ENCODE results near the gene BTBD8. TPM values are rescaled to one million over a fixed set of nuclear protein-coding genes. Genes with fewer than 3 reads are reported as not detected.

Gene BTBD8
- total and polyA plus RNA-seq, 5 donors from 2014 or later, result 0.65 to 1.9 (median 0.77) TPM; not detected in 1

DNA sequence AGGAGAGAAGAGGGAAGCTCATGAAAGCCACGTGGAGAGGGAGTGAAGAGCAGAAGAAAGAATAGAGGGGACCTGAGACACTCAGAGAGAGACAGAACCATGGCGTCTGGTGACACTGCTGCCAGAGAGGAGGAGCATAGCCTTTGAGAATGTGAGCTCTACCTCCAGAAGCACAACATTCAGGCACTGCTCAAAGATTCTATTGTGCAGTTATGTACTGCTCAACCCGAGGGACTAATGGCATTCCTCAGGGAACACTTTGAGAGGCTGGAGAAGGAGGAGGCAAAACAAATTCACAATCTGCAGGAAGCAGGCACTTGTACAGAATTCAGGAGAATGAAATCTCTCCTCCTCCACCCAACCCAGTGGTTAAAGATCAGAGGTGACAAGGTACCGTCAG lies 45.1 kb downstream of the BTBD8 start:
- Mint-ChIP-seq H3K36me3 (peaks cover 3% of the 10 kb centered on the region), H3K27ac (no peak overlapping the region), H3K4me3 (peak overlapping the region in 1 of 4 donors; percentile 12), H3K4me1 (peaks cover 3 to 17% (median 10%) of the 10 kb centered on the region in 4 donors), H3K27me3 (no peaks in the 10 kb centered on the region), H3K9me3 (peaks cover 0 to 5% (median 0%) of the 10 kb centered on the region in 7 donors)
- ATAC-seq (ENCODE audit: low read depth in 2 of 2) (no peak), DNase-seq (no peak)
- H3K4me3 ChIP-seq (ENCODE audit: low read depth, low read length), result no peak overlapping the region
- H3K9me3 ChIP-seq (ENCODE audit: control insufficient read depth in 2 of 2, low read length in 2 of 2), result no peaks in the 10 kb centered on the region
- no peaks in the 10 kb centered on the region for H3K36me3 ChIP-seq (ENCODE audit: control insufficient read depth, insufficient read depth, low read length)
- H3K27me3 ChIP-seq (ENCODE audit: control insufficient read depth, insufficient read depth, low read length), result no peaks in the 10 kb centered on the region
- H3K4me1 ChIP-seq (ENCODE audit: control insufficient read depth, insufficient read depth, low read length, poor library complexity, severe bottlenecking), result no peaks in the 10 kb centered on the region
- H3K27ac ChIP-seq (ENCODE audit: insufficient read depth, low read length, poor library complexity, severe bottlenecking), result no peak overlapping the region

DNA sequence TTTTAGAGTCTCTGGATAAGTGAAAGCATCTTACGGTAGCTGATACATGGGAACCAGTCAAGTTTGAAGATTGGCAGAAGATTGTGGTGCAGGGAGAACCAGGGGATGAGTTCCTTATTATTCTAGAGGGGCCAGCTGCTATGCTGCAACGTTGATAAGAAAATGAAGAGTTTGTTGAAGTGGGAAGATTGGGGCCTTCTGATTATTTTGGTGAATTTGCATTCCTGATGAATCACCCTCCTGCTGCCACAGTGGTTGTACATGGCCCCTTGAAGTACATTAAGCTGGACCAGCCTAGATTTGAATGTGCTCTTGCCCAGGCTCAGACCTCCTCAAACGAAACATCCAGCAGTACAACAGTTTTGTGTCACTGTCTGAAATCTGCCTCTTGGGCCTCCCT lies 45.9 kb downstream of the BTBD8 start:
- Mint-ChIP-seq H3K36me3 (peaks cover 4% of the 10 kb centered on the region), H3K4me3 (no peak overlapping the region), H3K27ac (no peak overlapping the region), H3K9me3 (peaks cover 0 to 5% (median 0%) of the 10 kb centered on the region in 7 donors), H3K27me3 (no peaks in the 10 kb centered on the region), H3K4me1 (peaks cover 3 to 17% (median 10%) of the 10 kb centered on the region in 4 donors)
- Histone ChIP-seq H3K27ac (ENCODE audit: insufficient read depth, low read length, poor library complexity, severe bottlenecking) (no peak overlapping the region), H3K4me1 (ENCODE audit: control insufficient read depth, insufficient read depth, low read length, poor library complexity, severe bottlenecking) (no peaks in the 10 kb centered on the region), H3K4me3 (ENCODE audit: low read depth, low read length) (no peak overlapping the region), H3K9me3 (ENCODE audit: control insufficient read depth in 2 of 2, low read length in 2 of 2) (no peaks in the 10 kb centered on the region), H3K36me3 (ENCODE audit: control insufficient read depth, insufficient read depth, low read length) (no peaks in the 10 kb centered on the region), H3K27me3 (ENCODE audit: control insufficient read depth, insufficient read depth, low read length) (no peaks in the 10 kb centered on the region)
- ATAC-seq (ENCODE audit: low read depth in 2 of 2), result no peak
- DNase-seq, result no peak

DNA sequence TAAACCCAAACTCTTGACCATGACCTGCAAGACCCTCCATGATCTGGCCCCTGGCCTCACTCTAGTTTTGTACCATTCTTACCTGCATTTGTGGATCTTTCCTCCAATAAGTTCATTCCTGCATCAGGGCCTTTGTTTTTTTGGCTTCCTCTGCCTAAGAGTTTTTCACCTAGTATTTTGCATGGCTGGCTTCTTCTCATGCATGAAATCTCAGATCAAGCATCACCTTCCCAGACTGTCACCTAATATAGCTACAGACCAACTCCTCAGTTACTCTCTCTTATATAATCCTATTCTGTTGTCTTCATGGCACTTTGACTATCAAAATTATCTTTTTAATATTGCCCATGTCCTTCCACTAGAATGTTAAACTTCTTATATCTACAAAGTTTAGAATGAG lies 54.2 kb downstream of the BTBD8 start:
- peaks cover 10% of the 10 kb centered on the region for H3K36me3 Mint-ChIP-seq
- Histone ChIP-seq H3K27ac (ENCODE audit: insufficient read depth, low read length, poor library complexity, severe bottlenecking) (no peak overlapping the region), H3K4me3 (ENCODE audit: low read depth, low read length) (no peak overlapping the region), H3K27me3 (ENCODE audit: control insufficient read depth, insufficient read depth, low read length) (no peaks in the 10 kb centered on the region), H3K4me1 (ENCODE audit: control insufficient read depth, insufficient read depth, low read length, poor library complexity, severe bottlenecking) (no peaks in the 10 kb centered on the region), H3K36me3 (ENCODE audit: control insufficient read depth, insufficient read depth, low read length) (no peaks in the 10 kb centered on the region), H3K9me3 (ENCODE audit: control insufficient read depth in 2 of 2, low read length in 2 of 2) (no peaks in the 10 kb centered on the region)
- H3K9me3 Mint-ChIP-seq, result no peaks in the 10 kb centered on the region
- no peak for DNase-seq
- no peak overlapping the region for H3K4me3 Mint-ChIP-seq
- no peaks in the 10 kb centered on the region for H3K4me1 Mint-ChIP-seq
- H3K27me3 Mint-ChIP-seq, result peaks cover 4% of the 10 kb centered on the region
- H3K27ac Mint-ChIP-seq, result peak overlapping the region in 1 of 3 donors; percentile 23
- ATAC-seq (ENCODE audit: low read depth in 2 of 2), result no peak

DNA sequence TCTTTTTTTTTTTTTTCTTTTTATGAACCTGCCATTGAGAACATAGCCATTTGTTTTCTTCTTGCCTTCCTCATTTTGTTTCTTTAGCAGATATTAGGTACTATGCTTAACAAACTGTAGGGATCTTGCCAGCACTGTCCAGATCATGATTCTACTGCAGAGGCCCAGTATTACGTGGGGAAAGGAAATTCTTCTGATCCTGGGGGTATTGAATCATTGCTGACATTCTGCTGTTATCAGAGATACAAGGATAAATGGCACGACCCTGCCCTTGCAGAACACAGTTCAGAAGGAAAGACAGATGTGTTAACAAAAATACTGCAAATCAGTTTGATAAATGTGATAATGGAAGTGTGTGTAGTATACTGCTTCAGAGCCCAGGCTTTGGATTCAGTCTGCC lies 56.2 kb downstream of the BTBD8 start:
- H3K9me3 Mint-ChIP-seq, result no peaks in the 10 kb centered on the region
- no peaks in the 10 kb centered on the region for H3K27me3 ChIP-seq (ENCODE audit: control insufficient read depth, insufficient read depth, low read length)
- no peak overlapping the region for H3K27ac ChIP-seq (ENCODE audit: insufficient read depth, low read length, poor library complexity, severe bottlenecking)
- H3K27ac Mint-ChIP-seq, result no peak overlapping the region
- DNase-seq (no peak), ATAC-seq (ENCODE audit: low read depth in 2 of 2) (no peak)
- H3K4me1 Mint-ChIP-seq, result no peaks in the 10 kb centered on the region
- H3K36me3 ChIP-seq (ENCODE audit: control insufficient read depth, insufficient read depth, low read length), result no peaks in the 10 kb centered on the region
- H3K4me3 ChIP-seq (ENCODE audit: low read depth, low read length), result no peak overlapping the region
- peaks cover 5% of the 10 kb centered on the region for H3K36me3 Mint-ChIP-seq
- H3K9me3 ChIP-seq (ENCODE audit: control insufficient read depth in 2 of 2, low read length in 2 of 2), result no peaks in the 10 kb centered on the region
- H3K4me3 Mint-ChIP-seq, result no peak overlapping the region
- peaks cover 4% of the 10 kb centered on the region for H3K27me3 Mint-ChIP-seq
- H3K4me1 ChIP-seq (ENCODE audit: control insufficient read depth, insufficient read depth, low read length, poor library complexity, severe bottlenecking), result no peaks in the 10 kb centered on the region

DNA sequence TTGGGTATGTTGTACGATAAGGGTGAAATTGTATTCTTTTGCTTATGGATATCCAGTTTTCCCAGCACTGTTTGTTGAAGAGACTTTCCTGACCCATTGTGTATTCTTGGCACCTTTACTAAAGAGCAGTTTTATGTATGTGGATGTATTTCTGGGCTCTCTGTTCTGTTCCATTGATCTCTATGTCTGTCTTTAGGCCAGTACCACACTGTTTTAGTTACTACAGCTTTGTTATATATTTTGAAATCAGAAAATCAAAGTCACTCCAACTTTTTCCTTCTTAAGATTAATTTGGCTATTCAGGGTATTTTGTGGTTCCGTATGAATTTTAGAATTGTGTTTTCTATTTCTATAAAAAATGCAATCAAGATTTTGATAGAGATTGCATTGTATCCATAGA lies 74.8 kb downstream of the BTBD8 start:
- H3K27me3 ChIP-seq (ENCODE audit: control insufficient read depth, insufficient read depth, low read length), result no peaks in the 10 kb centered on the region
- peaks cover 9 to 14% of the 10 kb centered on the region in 2 experiments for H3K9me3 ChIP-seq (ENCODE audit: control insufficient read depth in 2 of 2, low read length in 2 of 2)
- no peaks in the 10 kb centered on the region for H3K36me3 ChIP-seq (ENCODE audit: control insufficient read depth, insufficient read depth, low read length)
- Mint-ChIP-seq H3K36me3 (peaks cover 22% of the 10 kb centered on the region), H3K4me1 (no peaks in the 10 kb centered on the region), H3K27ac (no peak overlapping the region), H3K9me3 (peaks cover 0 to 16% (median 9%) of the 10 kb centered on the region in 7 donors), H3K4me3 (no peak overlapping the region), H3K27me3 (no peaks in the 10 kb centered on the region)
- H3K4me1 ChIP-seq (ENCODE audit: control insufficient read depth, insufficient read depth, low read length, poor library complexity, severe bottlenecking), result no peaks in the 10 kb centered on the region
- ATAC-seq (ENCODE audit: low read depth in 2 of 2), result no peak
- no peak overlapping the region for H3K27ac ChIP-seq (ENCODE audit: insufficient read depth, low read length, poor library complexity, severe bottlenecking)
- no peak for DNase-seq
- H3K4me3 ChIP-seq (ENCODE audit: low read depth, low read length), result no peak overlapping the region

DNA sequence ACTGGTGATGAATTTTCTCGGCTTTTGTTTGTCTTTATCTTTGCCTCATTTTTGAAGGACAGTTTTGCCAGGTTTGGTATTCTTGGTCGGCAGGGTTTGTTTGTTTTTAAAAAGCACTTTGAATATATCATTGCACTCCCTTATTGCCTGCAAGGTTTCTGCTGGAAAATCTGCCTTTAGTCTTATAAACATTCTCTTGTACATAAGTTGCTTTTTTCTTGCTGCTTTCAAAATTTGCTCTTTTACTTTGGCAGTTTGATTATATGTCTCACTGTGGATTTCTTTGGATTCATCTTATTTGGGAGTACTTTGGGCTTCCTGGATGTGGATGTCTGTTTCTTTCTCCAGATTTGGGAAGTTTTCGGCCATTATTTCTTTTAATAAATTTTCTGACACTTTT lies 79.4 kb downstream of the BTBD8 start:
- no peak overlapping the region for H3K4me3 ChIP-seq (ENCODE audit: low read depth, low read length)
- H3K36me3 ChIP-seq (ENCODE audit: control insufficient read depth, insufficient read depth, low read length), result no peaks in the 10 kb centered on the region
- DNase-seq (no peak), ATAC-seq (ENCODE audit: low read depth in 2 of 2) (no peak)
- H3K27me3 Mint-ChIP-seq, result no peaks in the 10 kb centered on the region
- H3K27ac ChIP-seq (ENCODE audit: insufficient read depth, low read length, poor library complexity, severe bottlenecking), result no peak overlapping the region
- H3K4me1 ChIP-seq (ENCODE audit: control insufficient read depth, insufficient read depth, low read length, poor library complexity, severe bottlenecking), result no peaks in the 10 kb centered on the region
- H3K27me3 ChIP-seq (ENCODE audit: control insufficient read depth, insufficient read depth, low read length), result no peaks in the 10 kb centered on the region
- peaks cover 9 to 18% of the 10 kb centered on the region in 2 experiments for H3K9me3 ChIP-seq (ENCODE audit: control insufficient read depth in 2 of 2, low read length in 2 of 2)
- H3K4me1 Mint-ChIP-seq, result peaks cover 0 to 4% (median 0%) of the 10 kb centered on the region in 4 donors
- H3K9me3 Mint-ChIP-seq, result peaks cover 5 to 20% (median 9%) of the 10 kb centered on the region in 7 donors
- H3K36me3 Mint-ChIP-seq, result peaks cover 37% of the 10 kb centered on the region
- no peak overlapping the region for H3K4me3 Mint-ChIP-seq
- H3K27ac Mint-ChIP-seq, result no peak overlapping the region

DNA sequence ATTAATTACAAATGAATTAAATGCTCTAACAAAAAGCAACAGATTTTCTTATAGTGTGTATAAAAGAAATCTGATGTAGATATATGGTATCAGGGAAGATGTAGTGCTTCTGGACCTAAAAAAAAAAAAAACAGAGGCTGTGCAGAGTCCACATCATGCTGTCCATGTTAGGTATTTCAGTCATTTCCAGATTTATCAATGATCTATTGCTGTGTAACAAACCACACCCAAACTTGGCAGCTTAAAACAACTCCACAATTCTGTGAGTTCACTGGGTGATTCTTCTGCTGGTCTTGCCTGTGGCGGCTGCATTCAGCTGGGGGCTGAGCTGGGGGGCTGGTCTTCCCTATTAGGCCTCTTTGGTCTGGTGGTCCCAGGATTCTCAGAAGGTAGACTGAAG lies 85.2 kb downstream of the BTBD8 start:
- Mint-ChIP-seq H3K9me3 (peaks cover 0 to 6% (median 2%) of the 10 kb centered on the region in 7 donors), H3K27ac (peak overlapping the region in 1 of 3 donors; percentile 26)

DNA sequence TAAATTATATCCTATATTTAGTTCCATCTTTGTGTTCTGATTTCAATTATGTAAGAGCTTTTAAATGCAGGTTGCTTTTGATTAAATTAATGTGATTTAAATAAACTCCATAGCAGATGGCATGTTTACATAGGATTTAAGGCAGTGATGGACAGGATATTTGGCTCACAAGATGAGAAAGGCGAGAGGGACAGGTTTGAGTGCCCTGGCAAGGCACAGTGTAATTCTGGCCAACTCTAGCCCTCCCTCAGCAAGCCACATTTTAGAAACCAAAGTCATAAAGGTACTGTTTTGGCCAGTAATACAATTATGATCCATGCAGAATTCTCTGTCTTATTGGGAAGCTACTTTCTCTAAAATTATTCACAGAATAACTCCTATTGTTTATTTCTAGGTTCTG lies 87.0 kb downstream of the BTBD8 start:
- H3K9me3 Mint-ChIP-seq, result peaks cover 0 to 5% (median 0%) of the 10 kb centered on the region in 7 donors
- no peak for ATAC-seq (ENCODE audit: low read depth in 2 of 2)
- no peaks in the 10 kb centered on the region for H3K27me3 Mint-ChIP-seq

More for the DNA sequence above, 85.2 kb downstream of the BTBD8 start:
- Histone ChIP-seq H3K36me3 (ENCODE audit: control insufficient read depth, insufficient read depth, low read length) (no peaks in the 10 kb centered on the region), H3K9me3 (ENCODE audit: control insufficient read depth in 2 of 2, low read length in 2 of 2) (no peaks in the 10 kb centered on the region), H3K4me3 (ENCODE audit: low read depth, low read length) (no peak overlapping the region), H3K27ac (ENCODE audit: insufficient read depth, low read length, poor library complexity, severe bottlenecking) (no peak overlapping the region), H3K4me1 (ENCODE audit: control insufficient read depth, insufficient read depth, low read length, poor library complexity, severe bottlenecking) (no peaks in the 10 kb centered on the region), H3K27me3 (ENCODE audit: control insufficient read depth, insufficient read depth, low read length) (no peaks in the 10 kb centered on the region)
- ATAC-seq (ENCODE audit: low read depth in 2 of 2) (no peak), DNase-seq (no peak)
- peaks cover 20% of the 10 kb centered on the region for H3K36me3 Mint-ChIP-seq
- H3K4me3 Mint-ChIP-seq, result no peak overlapping the region
- peaks cover 0 to 4% (median 0%) of the 10 kb centered on the region in 4 donors for H3K4me1 Mint-ChIP-seq
- H3K27me3 Mint-ChIP-seq, result no peaks in the 10 kb centered on the region

More for the DNA sequence above, 87.0 kb downstream of the BTBD8 start:
- Histone ChIP-seq H3K9me3 (ENCODE audit: control insufficient read depth in 2 of 2, low read length in 2 of 2) (no peaks in the 10 kb centered on the region), H3K4me3 (ENCODE audit: low read depth, low read length) (no peak overlapping the region), H3K27ac (ENCODE audit: insufficient read depth, low read length, poor library complexity, severe bottlenecking) (no peak overlapping the region), H3K27me3 (ENCODE audit: control insufficient read depth, insufficient read depth, low read length) (no peaks in the 10 kb centered on the region), H3K36me3 (ENCODE audit: control insufficient read depth, insufficient read depth, low read length) (no peaks in the 10 kb centered on the region), H3K4me1 (ENCODE audit: control insufficient read depth, insufficient read depth, low read length, poor library complexity, severe bottlenecking) (no peaks in the 10 kb centered on the region)
- H3K36me3 Mint-ChIP-seq, result peaks cover 9% of the 10 kb centered on the region
- H3K4me3 Mint-ChIP-seq, result no peak overlapping the region
- DNase-seq, result no peak
- peaks cover 0 to 4% (median 0%) of the 10 kb centered on the region in 4 donors for H3K4me1 Mint-ChIP-seq
- H3K27ac Mint-ChIP-seq, result no peak overlapping the region
